IMR-90 (cell line): ENCODE results near the gene NFASC. TPM values are rescaled to one million over a fixed set of nuclear protein-coding genes. Genes with fewer than 3 reads are reported as not detected.

Experiments used
- ATAC-seq: fragments of 200-7000 bp; cut with Tn5 transposase; 2 replicates; pipeline ENCODE4 v1.9.1; 2020; ENCODE audit warnings: low read depth, mild to moderate bottlenecking, moderate library complexity
- BruUV-seq: library from RNA; stranded (reverse); fragments of 400-500 nt; replicated peaks from 2 replicates; lab custom pipeline; 2021; lab: Mats Ljungman, UMichigan
- CTCF ChIA-PET: fragments of 300-600 bp; formaldehyde crosslinking; extraction: SDS; loops from one replicate; lab custom pipeline; 2021; ENCODE audit warnings: antibody characterized with exemption; lab: Yijun Ruan, JAX
- POLR2A ChIA-PET: fragments of 300-600 bp; sonication (Branson Sonifier 250); formaldehyde crosslinking; loops from one replicate; lab custom pipeline; 2022; ENCODE audit warnings: antibody characterized with exemption; ENCODE audit not compliant: unreplicated experiment; lab: Charles Lee
- DNase-seq: peaks from one replicate; pipeline ENCODE4 v3.0.0; 2013
- H2AFZ ChIP-seq: replicated peaks from 2 replicates; pipeline ENCODE3; 2013; ENCODE audit warnings: low read length, mild to moderate bottlenecking; ENCODE audit not compliant: poor library complexity
- H2AK5ac ChIP-seq: 2 replicates; pipeline ENCODE4 v1.6.1; 2013; ENCODE audit warnings: low read depth, low read length, inconsistent platforms
- H2AK9ac ChIP-seq: replicated peaks from 2 replicates; pipeline ENCODE3; 2013; ENCODE audit warnings: mild to moderate bottlenecking, low read depth, low read length, moderate library complexity; ENCODE audit not compliant: poor library complexity
- H2BK120ac ChIP-seq: 2 replicates; pipeline ENCODE4 v1.6.1; 2013; ENCODE audit warnings: low read depth, low read length, inconsistent platforms
- H2BK15ac ChIP-seq: 3 replicates; pipeline ENCODE4 v1.6.1; 2013; ENCODE audit warnings: low read depth, low read length, inconsistent platforms
- H2BK20ac ChIP-seq: 2 replicates; pipeline ENCODE4 v1.6.1; 2013; ENCODE audit warnings: low read depth, mild to moderate bottlenecking, inconsistent platforms, low read length, moderate library complexity
- H2BK5ac ChIP-seq: 2 replicates; pipeline ENCODE4 v1.6.1; 2013; ENCODE audit warnings: mild to moderate bottlenecking, low read depth, low read length, inconsistent platforms; ENCODE audit not compliant: poor library complexity, severe bottlenecking
- H3K14ac ChIP-seq: replicated peaks from 2 replicates; pipeline ENCODE4 v1.6.1; 2013; ENCODE audit warnings: low read depth, low read length, inconsistent platforms
- H3K18ac ChIP-seq: 2 replicates; pipeline ENCODE4 v1.6.1; 2013; ENCODE audit warnings: low read depth, low read length, control low read depth
- H3K23ac ChIP-seq: 2 replicates; pipeline ENCODE4 v1.6.1; 2013; ENCODE audit warnings: low read depth, low read length, inconsistent platforms
- H3K27ac ChIP-seq: 2 replicates; pipeline ENCODE4 v1.5.1; 2013; ENCODE audit warnings: mild to moderate bottlenecking, control low read depth, low read length; ENCODE audit not compliant: insufficient read depth
- H3K27me3 ChIP-seq: 2 replicates; pipeline ENCODE4 v1.6.1; 2013; ENCODE audit warnings: low read length; ENCODE audit not compliant: control insufficient read depth, insufficient read depth
- H3K36me3 ChIP-seq: 2 replicates; pipeline ENCODE4 v1.6.1; 2013; ENCODE audit warnings: low read length, mixed read lengths; ENCODE audit not compliant: control insufficient read depth, insufficient read depth
- H3K4ac ChIP-seq: 2 replicates; pipeline ENCODE4 v1.6.1; 2013; ENCODE audit warnings: low read depth, low read length, inconsistent platforms
- H3K4me1 ChIP-seq: 2 replicates; pipeline ENCODE4 v1.6.1; 2013; ENCODE audit warnings: low read length, mixed read lengths; ENCODE audit not compliant: control insufficient read depth, insufficient read depth
- H3K4me2 ChIP-seq: 2 replicates; pipeline ENCODE4 v1.6.1; 2013; ENCODE audit warnings: low read depth, mild to moderate bottlenecking, control low read depth, low read length, moderate library complexity
- H3K4me3 ChIP-seq: 2 replicates; pipeline ENCODE4 v1.5.1; 2013; ENCODE audit warnings: low read depth, mild to moderate bottlenecking, control low read depth, low read length, moderate library complexity; ENCODE audit not compliant: insufficient read depth
- H3K56ac ChIP-seq: 2 replicates; pipeline ENCODE4 v1.6.1; 2013; ENCODE audit warnings: low read length, inconsistent platforms; ENCODE audit not compliant: insufficient read depth; ENCODE audit errors: extremely low read depth
- H3K79me1 ChIP-seq, 2 experiments: 2 replicates each; pipeline ENCODE4 v1.6.1; 2013; ENCODE audit warnings: low read length in 2 of 2, inconsistent platforms in 1 of 2, low read depth in 1 of 2
- H3K9ac ChIP-seq: 2 replicates; pipeline ENCODE4 v1.6.1; 2013; ENCODE audit warnings: low read depth, low read length, control low read depth
- H3K9me1 ChIP-seq: 2 replicates; pipeline ENCODE4 v1.6.1; 2013; ENCODE audit warnings: low read length, inconsistent platforms; ENCODE audit not compliant: insufficient read depth
- H3K9me3 ChIP-seq: 2 replicates; pipeline ENCODE4 v1.6.1; 2013; ENCODE audit warnings: low read length; ENCODE audit not compliant: control insufficient read depth, insufficient read depth
- H4K20me1 ChIP-seq: 2 replicates; pipeline ENCODE4 v1.6.1; 2013; ENCODE audit warnings: low read length, inconsistent platforms; ENCODE audit not compliant: insufficient read depth
- H4K5ac ChIP-seq: 2 replicates; pipeline ENCODE4 v1.6.1; 2013; ENCODE audit warnings: mild to moderate bottlenecking, low read depth, low read length, control low read depth
- H4K8ac ChIP-seq, 2 experiments: 2 replicates each; pipeline ENCODE4 v1.6.1; 2013; ENCODE audit warnings: low read depth in 2 of 2, low read length in 2 of 2, control low read depth in 1 of 2, inconsistent platforms in 1 of 2
- H4K91ac ChIP-seq: 2 replicates; pipeline ENCODE4 v1.6.1; 2013; ENCODE audit warnings: low read depth, low read length, inconsistent platforms; ENCODE audit not compliant: insufficient read depth
- CEBPB ChIP-seq: IDR thresholded peaks from 2 replicates; pipeline ENCODE4 v1.6.1; 2012; ENCODE audit warnings: low read depth, low read length, improper control_type of control experiment
- ELK1 ChIP-seq: fragments of 150-350 bp; IDR thresholded peaks from 2 replicates; pipeline ENCODE4 v1.6.1; 2016; ENCODE audit warnings: low read depth, mild to moderate bottlenecking, low read length, moderate library complexity, borderline replicate concordance
- FOS ChIP-seq: fragments of 150-350 bp; IDR thresholded peaks from 2 replicates; pipeline ENCODE4 v1.6.1; 2016; ENCODE audit warnings: low read depth, low read length
- MAZ ChIP-seq: IDR thresholded peaks from 2 replicates; pipeline ENCODE4 v1.6.1; 2012; ENCODE audit warnings: low read depth, mild to moderate bottlenecking, low read length, improper control_type of control experiment, moderate library complexity, borderline replicate concordance
- NFE2L2 ChIP-seq: fragments of 150-350 bp; IDR thresholded peaks from 2 replicates; pipeline ENCODE4 v1.6.1; 2016; ENCODE audit warnings: low read depth, mild to moderate bottlenecking, low read length
- SMC3 ChIP-seq: fragments of 150-350 bp; IDR thresholded peaks from 2 replicates; pipeline ENCODE4 v1.6.1; 2016; ENCODE audit warnings: low read depth, mild to moderate bottlenecking, antibody characterized with exemption, low read length, moderate library complexity
- WGBS, 2 experiments: methylation state at CpG; one replicate each; pipeline versions ENCODE4 v1.1.5 to v1.1.7; 2013; ENCODE audit warnings: missing lambda C conversion rate in 2 of 2; ENCODE audit not compliant: insufficient read length in 1 of 2; ENCODE audit errors: extremely low coverage in 2 of 2; 5-methylcytosine and 5-hydroxymethylcytosine counted together
- dilution Hi-C: fragments of 300-500 bp; cut with HindIII; formaldehyde crosslinking; loops from one replicate; pipeline ENCODE4 v1.14.3; 2018; ENCODE audit warnings: low sequenced_read_pairs; ENCODE audit not compliant: unreplicated experiment
- in situ Hi-C: fragments of 300-500 bp; cut with MboI; formaldehyde crosslinking; loops from 3 replicates; pipeline ENCODE4 v1.14.3; 2019; ENCODE audit warnings: low sequenced_read_pairs, inconsistent platforms, mixed read lengths
- intact Hi-C: fragments of 100-400 bp; cut with micrococcal nuclease; formaldehyde crosslinking; loops from 2 replicates; pipeline ENCODE4 v1.10.0; 2022
- polyA plus RNA-seq, 3 experiments: library from polyadenylated mRNA; depleted of rRNA; stranded (reverse); fragments of >200 nt; gene quantifications; 2 replicates each; pipeline ENCODE4 v1.2.3, GENCODE V29; 2012; ENCODE audit warnings: low replicate concordance in 1 of 3
- total RNA-seq: library from RNA; depleted of rRNA; stranded (reverse); fragments of >200 nt; gene quantifications from 2 replicates; pipeline ENCODE4 v1.2.3, GENCODE V29; 2012

The NFASC gene
- total and polyA plus RNA-seq, 2 of the 4 experiments (the other 2 are of a cell fraction) = 0.18 to 0.79 TPM

GRCh38 chr1:205044741-205045140 is 174.1 kb downstream of the NFASC start:
- BruUV-seq = no TSS peak
- DNase-seq (no peak), ATAC-seq (no peak)
- Histone ChIP-seq H4K91ac (no peak overlapping the region), H4K8ac (no peak overlapping the region), H4K5ac (no peak overlapping the region), H3K4ac (no peak overlapping the region), H3K9me3 (no peaks in the 10 kb centered on the region), H2BK5ac (no peak overlapping the region), H3K9me1 (no peaks in the 10 kb centered on the region), H3K56ac (no peak overlapping the region), H2AFZ (no peak overlapping the region), H3K4me1 (no peaks in the 10 kb centered on the region), H2BK20ac (no peak overlapping the region), H3K79me1 (no peaks in the 10 kb centered on the region), H3K9ac (no peak overlapping the region), H3K27ac (no peak overlapping the region), H2BK120ac (no peak overlapping the region), H4K20me1 (no peaks in the 10 kb centered on the region), H3K14ac (no peak overlapping the region), H3K4me3 (no peak overlapping the region), H3K4me2 (no peak overlapping the region), H3K27me3 (peaks cover 70% of the 10 kb centered on the region), H2BK15ac (no peak overlapping the region), H2AK9ac (no peak overlapping the region), H2AK5ac (no peak overlapping the region), H3K23ac (no peak overlapping the region), H3K18ac (no peak overlapping the region), H3K36me3 (no peaks in the 10 kb centered on the region)
- CTCF ChIA-PET = no interaction called here
- 0% methylated on average over 1 of the region's 5 CpGs; no CpG with 5 or more reads in 1 of the 2 experiments for WGBS, 2 experiments
- no peak for TF ChIP-seq ELK1
- no peak for TF ChIP-seq FOS
- TF ChIP-seq NFE2L2 = no peak
- TF ChIP-seq SMC3 = no peak
- no peak for TF ChIP-seq CEBPB
- TF ChIP-seq MAZ = no peak
- intact Hi-C loops (no loop called here), dilution Hi-C loops (no loop called here), in situ Hi-C loops (no loop called here)
- POLR2A ChIA-PET = no interaction called here
